Left ventricle myocardium superior (tissue), 1 donor: ENCODE results near the gene ATP6V1G2. TPM values are rescaled to one million over a fixed set of nuclear protein-coding genes. Genes with fewer than 3 reads are reported as not detected.
"Not testable (repeated sequence)": the region's sequence is repeated elsewhere in the genome, so short reads cannot be mapped to it uniquely, and the experiment has no call there.

Source experiments
- ATAC-seq: fragments of 200-7000 bp; cut with Tn5 transposase; one replicate; pipeline ENCODE4 v1.9.1; 2020; ENCODE audit warnings: mild to moderate bottlenecking, moderate library complexity
- DNase-seq: peaks from one replicate; pipeline ENCODE4 v3.0.0-alpha.2; 2020
- intact Hi-C: fragments of 100-400 bp; cut with micrococcal nuclease; formaldehyde crosslinking; loops from one replicate; pipeline ENCODE4 v1.11.0; 2022
- long read RNA-seq: library from polyadenylated mRNA; unstranded; transcript quantifications from one replicate; pipeline ENCODE4 v2.0.0, GENCODE V29; 2021
- total RNA-seq: library from RNA; stranded (reverse); fragmentation: NEBNext Ultra II Directional; extraction: Animal tissue kit (Norgen Biotek cat#: 25700); gene quantifications from one replicate; pipeline ENCODE4 v1.2.1, GENCODE V29; 2021
- donor health status: DM: no; HTN: yes; CAD: no; lungs with severe emphysema.

ATP6V1G2 gene
- 2.1 TPM for total RNA-seq
- long read RNA-seq, partial matches to known transcripts = 0 of 4 reads
- long read RNA-seq, other reads (novel, unspliced or antisense) = 0 of 4 reads

GRCh38 chr6:31546339-31546957, at the start of gene ATP6V1G2:
TSS of gene ATP6V1G2 (minus strand) at chr6:31546608. CDS start at chr6:31546559, 49 bp downstream.
- intact Hi-C loops = loop anchor here (2.0 kb wide), 1 partner anchor 52 kb away; no protein-coding TSS in a partner anchor
- DNase-seq (peak; percentile 91), ATAC-seq (peak; percentile 79)

GRCh38 chr6:31592396-31592771, 46.0 kb upstream of the ATP6V1G2 start:
- intact Hi-C loops = no loop called here
- ATAC-seq = no peak
- DNase-seq = no peak

- DNase-seq, intact Hi-C loops, ATAC-seq: not testable (repeated sequence)
Observed at GRCh38 chr6:31590691-31591090, 44.3 kb upstream of the ATP6V1G2 start.

DNA sequence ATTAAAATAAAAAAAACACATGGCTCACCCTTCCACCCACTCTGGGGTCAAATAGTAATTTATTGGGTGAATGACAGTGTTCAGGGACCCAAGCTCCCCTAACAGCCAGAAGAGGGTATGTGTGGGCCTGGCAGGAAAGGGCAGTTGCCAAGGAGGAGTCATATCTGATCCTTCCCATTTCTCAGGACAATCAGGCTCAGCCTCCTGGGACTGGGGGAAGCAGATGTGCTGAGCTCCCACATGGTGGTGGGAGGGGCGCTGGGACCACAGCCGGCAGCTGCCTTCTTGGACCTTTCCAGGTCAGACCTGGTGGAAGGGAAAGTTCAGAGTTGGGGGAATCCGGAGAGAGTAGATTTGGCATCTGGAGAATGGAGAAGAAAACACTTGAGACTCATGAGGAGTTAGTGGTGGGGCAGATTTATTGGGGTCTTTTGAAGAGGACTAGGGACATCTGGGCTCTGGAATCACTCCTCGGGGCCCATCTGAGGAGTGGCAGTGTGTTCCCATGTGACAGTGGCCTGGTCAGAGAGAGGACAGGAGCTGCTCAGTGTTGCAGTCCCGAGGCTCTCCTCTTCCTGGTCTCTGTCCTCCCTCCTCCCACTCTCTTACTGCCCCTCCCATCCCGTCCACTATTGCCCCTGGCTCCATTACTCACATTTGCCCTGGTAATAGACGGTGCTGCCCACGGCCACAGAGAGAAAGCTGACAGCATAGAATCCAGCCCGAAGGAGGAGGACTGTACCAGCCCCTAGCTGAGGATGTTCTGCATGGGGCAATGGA, 42.7 kb upstream of the ATP6V1G2 start:
- DNase-seq = no peak
- no peak for ATAC-seq
- intact Hi-C loops = no loop called here

DNA sequence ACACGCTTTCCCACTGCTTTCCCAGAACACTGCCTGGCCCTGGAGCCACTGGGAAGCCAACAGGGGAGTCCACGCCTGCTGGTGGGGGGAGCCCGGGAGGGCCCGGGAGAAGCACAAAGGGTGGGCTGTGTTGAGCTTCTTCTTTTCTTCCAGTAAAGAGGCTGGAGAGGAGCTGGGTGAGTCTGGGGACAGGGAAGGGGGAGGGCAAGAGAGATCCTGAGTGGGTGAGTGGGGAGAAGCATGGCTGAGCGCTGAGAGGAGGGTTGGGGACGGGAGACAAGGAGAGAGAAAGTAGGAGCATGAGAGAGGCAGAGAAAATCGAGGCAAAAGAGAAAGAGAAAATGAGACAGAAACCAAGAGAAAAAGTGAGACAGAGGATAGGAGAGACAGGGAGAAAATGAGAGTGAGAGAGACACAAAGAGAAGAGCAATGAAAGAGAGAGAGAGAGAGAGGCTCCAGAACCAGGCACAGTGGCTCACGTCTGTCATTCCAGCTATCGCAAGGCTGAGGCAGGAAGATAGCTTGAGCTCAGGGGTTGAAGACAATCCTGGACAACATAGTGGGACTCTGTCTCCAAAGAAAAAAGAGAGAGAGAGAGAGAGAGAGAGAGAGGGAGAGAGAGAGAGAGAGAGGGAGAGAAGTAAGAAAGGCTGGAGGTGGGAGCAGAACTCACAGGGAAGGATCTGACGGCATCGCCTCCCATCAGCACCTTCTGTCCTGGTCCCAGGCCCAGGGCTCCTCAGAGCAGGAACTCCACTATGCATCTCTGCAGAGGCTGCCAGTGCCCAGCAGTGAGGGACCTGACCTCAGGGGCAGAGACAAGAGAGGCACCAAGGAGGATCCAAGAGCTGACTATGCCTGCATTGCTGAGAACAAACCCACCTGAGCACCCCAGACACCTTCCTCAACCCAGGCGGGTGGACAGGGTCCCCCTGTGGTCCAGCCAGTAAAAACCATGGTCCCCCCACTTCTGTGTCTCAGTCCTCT, 41.7 kb upstream of the ATP6V1G2 start:
- DNase-seq (no peak), ATAC-seq (no peak)
- intact Hi-C loops = no loop called here

DNA sequence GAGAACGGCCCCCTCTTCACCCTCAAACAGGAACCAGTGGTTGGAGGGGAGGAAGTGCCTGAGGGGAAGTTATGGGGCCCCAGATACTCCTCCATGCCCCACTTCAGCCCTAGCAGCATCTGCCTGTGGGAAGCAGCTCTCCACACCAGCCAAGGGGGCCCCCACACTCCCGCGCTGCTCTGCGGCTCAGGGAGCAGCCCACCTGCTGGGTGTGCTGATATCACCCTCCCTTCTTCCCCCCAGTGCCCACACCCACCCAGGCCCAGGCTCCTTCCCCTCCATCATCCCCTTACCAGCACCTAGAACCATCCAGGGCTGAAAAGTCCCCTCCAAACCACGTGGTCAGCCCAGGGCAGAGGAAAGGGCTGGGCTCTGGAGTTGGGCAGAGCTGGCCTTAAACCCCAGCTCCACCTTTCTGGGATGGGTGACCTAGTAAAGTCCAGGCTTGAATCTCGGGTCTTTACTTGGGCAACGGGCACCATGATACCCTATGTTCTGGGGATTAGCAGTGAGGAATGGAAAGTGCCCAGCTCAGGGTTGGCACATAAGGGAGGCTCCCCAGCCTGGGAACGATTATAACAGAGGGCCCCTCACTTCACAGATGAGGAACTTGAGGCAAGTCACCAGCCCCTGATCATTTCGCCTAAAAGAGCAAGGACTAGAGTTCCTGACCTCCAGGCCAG, 40.3 kb upstream of the ATP6V1G2 start:
- intact Hi-C loops = no loop called here
- ATAC-seq (peak; percentile 67), DNase-seq (no peak)

GRCh38 chr6:31586008-31586407, 39.6 kb upstream of the ATP6V1G2 start, which contains the start of gene LST1:
TSS of gene LST1 (plus strand) at chr6:31586277. CDS start at chr6:31587300, 1,023 bp downstream.
- intact Hi-C loops = no loop called here
- no peak for DNase-seq
- peak; percentile 53 for ATAC-seq

GRCh38 chr6:31585491-31585890, 39.1 kb upstream of the ATP6V1G2 start:
- DNase-seq (no peak), ATAC-seq (no peak)
- intact Hi-C loops = no loop called here

GRCh38 chr6:31582230-31582643, 35.8 kb upstream of the ATP6V1G2 start, which contains the start of gene LTB:
TSS of gene LTB (minus strand) at chr6:31582424. CDS start at chr6:31582417, 7 bp downstream.
- DNase-seq (no peak), ATAC-seq (no peak)
- intact Hi-C loops = no loop called here

DNA sequence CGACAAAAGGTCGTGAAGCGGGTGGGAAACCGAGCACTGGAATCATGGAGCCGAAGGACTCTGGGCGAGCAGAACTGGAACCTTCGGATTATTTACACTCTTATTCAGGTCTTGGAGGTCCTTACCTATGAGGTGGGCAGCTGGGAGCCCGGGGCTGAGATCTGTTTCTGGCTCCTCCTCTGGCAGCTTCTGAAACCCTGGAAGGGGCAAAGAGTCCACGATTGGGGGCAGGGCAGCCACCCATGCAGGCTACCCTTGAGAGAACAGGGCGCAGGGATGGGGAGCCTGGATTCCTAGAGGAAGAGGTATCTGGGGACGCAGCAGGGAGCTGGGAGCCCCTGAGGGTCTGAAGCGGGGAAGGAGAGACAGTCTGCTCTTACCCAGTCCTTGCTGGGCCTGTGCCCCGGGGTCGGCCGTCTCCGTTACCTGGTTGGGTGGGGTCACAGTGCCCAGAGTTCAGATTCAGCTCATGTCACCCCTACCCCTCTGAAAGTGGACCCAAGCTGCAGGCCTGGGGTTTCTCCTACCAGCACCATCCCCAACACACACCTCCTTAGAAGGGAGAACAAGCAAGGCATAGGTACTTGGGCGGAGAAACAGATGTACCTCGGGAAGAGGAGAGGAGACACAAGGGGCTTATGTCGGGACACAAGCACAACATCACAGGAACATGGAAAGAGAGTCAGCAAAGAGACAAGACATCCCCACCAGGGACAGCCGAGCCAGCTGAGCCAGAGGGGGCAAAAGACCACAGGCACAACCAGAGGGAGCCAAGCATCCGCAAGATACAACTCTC, 35.2 kb upstream of the ATP6V1G2 start:
- DNase-seq (peak; percentile 46), ATAC-seq (peak; percentile 52)
- intact Hi-C loops = no loop called here

GRCh38 chr6:31580807-31581433, 34.5 kb upstream of the ATP6V1G2 start:
- intact Hi-C loops = no loop called here
- peak; percentile 96 for DNase-seq

DNA sequence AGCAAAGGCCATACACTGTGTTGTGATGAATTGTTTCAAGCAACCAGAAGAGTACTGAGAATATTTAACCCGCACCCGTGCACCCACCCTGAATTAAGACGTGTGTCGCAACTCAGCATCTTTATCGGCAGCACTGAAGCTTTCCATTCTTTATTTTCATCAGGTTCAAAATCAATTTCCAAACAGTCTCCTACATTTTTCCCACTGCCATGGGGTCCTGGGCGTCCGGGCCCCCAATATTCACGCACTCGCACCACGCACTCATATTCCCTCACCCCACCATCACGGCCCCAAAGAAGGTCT, 34.0 kb upstream of the ATP6V1G2 start:
- DNase-seq (no peak), ATAC-seq (no peak)
- intact Hi-C loops = no loop called here

More at GRCh38 chr6:31580807-31581433, 34.5 kb upstream of the ATP6V1G2 start:
- ATAC-seq = peak; percentile 99

GRCh38 chr6:31579546-31580437, 33.4 kb upstream of the ATP6V1G2 start:
- intact Hi-C loops = no loop called here
- ATAC-seq = no peak
- DNase-seq = no peak

- ATAC-seq (no peak), DNase-seq (no peak)
- intact Hi-C loops = no loop called here
Observed at GRCh38 chr6:31579119-31579505, 32.7 kb upstream of the ATP6V1G2 start.

- intact Hi-C loops = no loop called here
- ATAC-seq = no peak
Observed at GRCh38 chr6:31578184-31579118, 32.0 kb upstream of the ATP6V1G2 start.

GRCh38 chr6:31577579-31577966, 31.2 kb upstream of the ATP6V1G2 start:
- no peak for DNase-seq
- intact Hi-C loops = no loop called here
- ATAC-seq = no peak

More at GRCh38 chr6:31578184-31579118, 32.0 kb upstream of the ATP6V1G2 start:
- no peak for DNase-seq
